Measurements from ENCODE around the gene TXLNB. TPM values are rescaled to one million over a fixed set of nuclear protein-coding genes. Genes with fewer than 3 reads are reported as not detected.
"Not testable (repeated sequence)": the region's sequence is repeated elsewhere in the genome, so short reads cannot be mapped to it uniquely, and the experiment has no call there.

TXLNB gene
- total and polyA plus RNA-seq, 11 donors = 10.1 to 170 (median 113) TPM

DNA sequence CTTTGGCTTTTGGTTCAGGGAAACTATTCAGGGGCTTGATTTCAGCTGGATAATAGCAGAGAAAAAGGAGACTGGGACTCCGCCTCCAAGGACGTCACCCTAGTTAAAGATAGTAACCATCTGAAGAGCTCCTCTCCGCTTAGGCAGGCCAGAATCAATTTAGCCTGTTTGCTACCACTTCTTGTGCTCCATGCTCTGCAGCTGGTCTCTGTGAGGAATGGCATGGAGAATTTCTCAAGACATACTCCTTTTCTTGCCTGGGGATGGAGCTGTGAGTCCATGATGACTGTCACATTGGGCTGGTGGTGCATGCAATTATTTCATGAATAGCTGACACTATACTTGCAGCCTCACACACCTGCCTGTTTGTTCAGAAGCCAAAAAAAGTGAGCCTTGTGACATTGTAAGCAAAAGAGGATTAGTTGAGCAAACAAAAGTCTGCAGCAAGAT, 61.4 kb downstream of the TXLNB start:
- DNase-seq (no peak), ATAC-seq (peak; percentile 47 to 77 (median 52))
- TF ChIP-seq CTCF (IDR thresholded peaks at IDR 0.05) (peak in 3 of 12 donors; percentile 9 to 21 (median 10)), POLR2A (IDR thresholded peaks at IDR 0.05) (no peak)
- no peak overlapping the region for H3K4me3 ChIP-seq
- H3K9me3 ChIP-seq = peaks cover 0 to 7% (median 0%) of the 10 kb centered on the region in 12 donors
- intact Hi-C loops (cut with DNase I) = loop anchor here in 2 of 10 donors (5.0 kb wide), 2 partner anchors 127 to 132 kb away; no protein-coding TSS in a partner anchor
- peaks cover 0 to 13% (median 0%) of the 10 kb centered on the region in 12 donors for H3K4me1 ChIP-seq
- no peaks in the 10 kb centered on the region for H3K36me3 ChIP-seq
- no peak overlapping the region for H3K27ac ChIP-seq
- no peaks in the 10 kb centered on the region for H3K27me3 ChIP-seq
- 14 to 47% (median 37%) methylated on average over 3 of the region's 3 CpGs for WGBS, 4 donors

- ATAC-seq, H3K4me3 ChIP-seq, H3K27ac ChIP-seq, H3K9me3 ChIP-seq, H3K27me3 ChIP-seq, H3K36me3 ChIP-seq, DNase-seq: not testable (repeated sequence)
- WGBS, 4 donors = 96 to 97% (median 96%) methylated on average over 3 of the region's 3 CpGs
- peaks cover 0 to 13% (median 0%) of the 10 kb centered on the region in 12 donors for H3K4me1 ChIP-seq
- intact Hi-C loops (cut with DNase I) = loop anchor here in 1 of 10 donors (5.0 to 10.0 kb wide), 2 partner anchors 104 to 129 kb away; no protein-coding TSS in a partner anchor
These were observed 63.4 kb downstream of the TXLNB start for GRCh38 chr6:139228387-139228786.

DNA sequence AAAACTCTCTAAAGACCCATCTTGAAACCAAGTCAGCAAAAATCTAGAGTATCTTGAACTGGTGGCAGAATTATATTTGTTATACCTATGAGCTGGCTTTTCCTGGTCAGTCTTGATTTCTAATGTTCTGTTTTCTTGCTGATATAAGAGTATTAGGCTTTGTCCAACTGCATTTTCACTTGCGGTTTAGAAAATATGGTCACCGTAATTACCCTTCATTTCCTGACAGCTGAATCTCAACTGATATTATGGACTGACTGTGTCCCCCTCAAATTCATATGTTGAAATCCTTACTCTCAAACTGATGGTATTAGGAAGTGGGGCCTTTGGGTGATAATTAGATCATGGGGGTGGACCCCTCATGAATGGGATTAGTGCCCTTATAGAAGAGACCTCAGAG, 72.1 kb downstream of the TXLNB start:
- TF ChIP-seq CTCF (IDR thresholded peaks at IDR 0.05) = no peak
- intact Hi-C loops (cut with DNase I) = loop anchor here (1.0 to 10.0 kb wide), 9 partner anchors 33 to 405 kb away; no protein-coding TSS in a partner anchor
- Histone ChIP-seq H3K36me3 (no peaks in the 10 kb centered on the region), H3K27ac (peak overlapping the region; percentile 30 to 79 (median 62)), H3K4me3 (no peak overlapping the region), H3K9me3 (peaks cover 0 to 6% (median 0%) of the 10 kb centered on the region in 12 donors), H3K4me1 (peaks cover 0 to 15% (median 6%) of the 10 kb centered on the region in 12 donors), H3K27me3 (no peaks in the 10 kb centered on the region)
- no peak for DNase-seq
- no peak for ATAC-seq
- WGBS, 4 donors = 90 to 98% (median 94%) methylated on average over 2 of the region's 2 CpGs

DNA sequence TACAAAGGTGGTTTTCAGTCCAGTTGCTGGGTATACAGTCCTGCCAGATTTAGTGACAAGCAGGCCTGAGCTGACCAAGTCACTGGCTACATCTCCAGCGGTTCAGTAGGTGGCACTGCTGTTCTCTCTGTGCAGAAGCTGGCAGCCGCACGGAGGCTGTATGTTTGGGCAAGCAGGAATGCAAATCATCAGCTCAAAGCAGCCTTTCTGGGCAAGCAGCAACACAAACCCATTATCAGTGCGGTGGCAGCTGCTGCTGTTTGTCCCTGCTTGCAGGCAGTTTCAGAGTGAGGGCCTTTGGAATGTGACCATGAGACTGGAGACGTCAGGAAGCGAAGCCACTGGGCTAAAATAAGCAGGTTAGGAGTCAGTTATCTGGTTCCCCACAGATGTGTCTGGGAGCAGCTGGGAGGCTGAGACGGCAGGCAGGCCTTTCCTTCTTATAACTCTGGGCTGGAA, 72.5 kb downstream of the TXLNB start:
- Histone ChIP-seq H3K4me3 (no peak overlapping the region), H3K4me1 (peaks cover 0 to 15% (median 6%) of the 10 kb centered on the region in 12 donors), H3K36me3 (no peaks in the 10 kb centered on the region), H3K9me3 (peaks cover 0 to 6% (median 0%) of the 10 kb centered on the region in 12 donors), H3K27me3 (no peaks in the 10 kb centered on the region), H3K27ac (peak overlapping the region; percentile 30 to 79 (median 62))
- 3 to 5% (median 4%) methylated on average over 7 of the region's 7 CpGs for WGBS, 4 donors
- DNase-seq (peak; percentile 85 to 90 (median 86)), ATAC-seq (peak; percentile 98 to 100 (median 99))
- TF ChIP-seq CTCF (IDR thresholded peaks at IDR 0.05) = peak; percentile 64 to 91 (median 82)
- peak in 1 of 2 donors; percentile 62 for TF ChIP-seq POLR2A (IDR thresholded peaks at IDR 0.05)
- intact Hi-C loops (cut with DNase I) = loop anchor here in 9 of 10 donors (1.0 to 10.0 kb wide), 8 partner anchors 33 to 404 kb away; no protein-coding TSS in a partner anchor

DNA sequence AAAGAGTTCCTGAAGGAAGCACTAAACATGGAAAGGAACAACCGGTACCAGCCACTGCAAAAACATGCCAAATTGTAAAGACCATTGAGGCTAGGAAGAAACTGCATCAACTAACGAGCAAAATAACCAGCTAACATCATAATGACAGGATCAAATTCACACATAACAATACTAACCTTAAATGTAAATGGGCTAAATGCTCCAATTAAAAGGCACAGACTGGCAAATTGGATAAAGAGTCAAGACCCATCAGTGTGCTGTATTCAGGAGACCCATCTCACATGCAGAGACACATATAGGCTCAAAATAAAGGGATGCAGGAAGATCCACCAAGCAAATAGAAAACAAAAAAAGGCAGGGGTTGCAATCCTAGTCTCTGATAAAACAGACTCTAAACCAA, 79.3 kb downstream of the TXLNB start:
- intact Hi-C loops (cut with DNase I) = loop anchor here in 1 of 10 donors (10.0 kb wide), 1 partner anchor 398 kb away; no protein-coding TSS in a partner anchor
- WGBS, 4 donors = 100% methylated on average over 1 of the region's 2 CpGs; no CpG with 5 or more reads in 2 of the 4 donors
- not testable (repeated sequence) for DNase-seq, H3K4me1 ChIP-seq, ATAC-seq, H3K4me3 ChIP-seq, H3K27ac ChIP-seq, H3K36me3 ChIP-seq, H3K27me3 ChIP-seq
- peaks cover 0 to 33% (median 16%) of the 10 kb centered on the region in 12 donors for H3K9me3 ChIP-seq

DNA sequence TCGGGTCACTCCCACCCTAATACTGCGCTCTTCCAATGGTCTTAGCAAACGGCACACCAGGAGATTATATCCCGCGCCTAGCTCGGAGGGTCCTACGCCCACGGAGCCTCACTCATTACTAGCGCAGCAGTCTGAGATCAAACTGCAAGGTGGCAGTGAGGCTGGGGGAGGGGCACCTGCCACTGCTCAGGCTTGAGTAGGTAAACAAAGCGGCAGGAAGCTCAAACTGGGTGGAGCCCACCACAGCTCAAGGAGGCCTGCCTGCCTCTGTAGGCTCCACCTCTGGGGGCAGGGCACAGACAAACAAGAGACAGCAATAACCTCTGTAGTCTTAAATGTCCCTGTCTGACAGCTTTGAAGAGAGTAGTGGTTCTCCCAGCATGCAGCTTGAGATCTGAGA, 81.0 kb downstream of the TXLNB start:
- H3K4me3 ChIP-seq, H3K4me1 ChIP-seq, H3K36me3 ChIP-seq, H3K27me3 ChIP-seq, H3K27ac ChIP-seq, ATAC-seq, DNase-seq: not testable (repeated sequence)
- intact Hi-C loops (cut with DNase I) = loop anchor here in 1 of 10 donors (10.0 kb wide), 1 partner anchor 396 kb away; no protein-coding TSS in a partner anchor
- H3K9me3 ChIP-seq = peaks cover 0 to 47% (median 22%) of the 10 kb centered on the region in 12 donors
- 78 to 96% (median 95%) methylated on average over 9 to 10 of the region's 10 CpGs for WGBS, 4 donors
